HL-60 (cell line): ENCODE data around the gene RNF166.

Experiments used
- CTCF ChIP-seq: IDR thresholded peaks from one replicate; pipeline ENCODE4 v1.5.1; 2011; ENCODE audit warnings: low read length, control low read depth, inconsistent platforms; ENCODE audit not compliant: insufficient read depth
- GABPA ChIP-seq: IDR thresholded peaks from 2 replicates; pipeline ENCODE4 v1.6.1; 2012; ENCODE audit warnings: low read depth
- POLR2AphosphoS5 ChIP-seq: IDR thresholded peaks from 2 replicates; pipeline ENCODE4 v1.6.1; 2012; ENCODE audit warnings: low read depth
- REST ChIP-seq: IDR thresholded peaks from 2 replicates; pipeline ENCODE4 v1.6.1; 2012; ENCODE audit warnings: low read depth; ENCODE audit not compliant: insufficient replicate concordance
- SPI1 ChIP-seq: IDR thresholded peaks from 2 replicates; pipeline ENCODE4 v1.6.1; 2012; ENCODE audit warnings: low read depth, mild to moderate bottlenecking, borderline replicate concordance

- TF ChIP-seq CTCF (no peak), POLR2AphosphoS5 (no peak), REST (no peak), GABPA (no peak), SPI1 (no peak)
Observed at GRCh38 chr16:88722784-88723506, 16.7 kb upstream of the RNF166 start.
